WI38 (cell line): Measurements from ENCODE around the gene PPARG.

Source experiments
- H3K4me3 ChIP-seq: 2 replicates; pipeline ENCODE4 v1.5.1; 2011; ENCODE audit warnings: low read depth, mild to moderate bottlenecking, control low read depth, low read length
- CTCF ChIP-seq: IDR thresholded peaks from 2 replicates; pipeline ENCODE4 v1.5.1; 2012; ENCODE audit warnings: low read depth, mild to moderate bottlenecking, control low read depth, low read length

Gene PPARG

DNA sequence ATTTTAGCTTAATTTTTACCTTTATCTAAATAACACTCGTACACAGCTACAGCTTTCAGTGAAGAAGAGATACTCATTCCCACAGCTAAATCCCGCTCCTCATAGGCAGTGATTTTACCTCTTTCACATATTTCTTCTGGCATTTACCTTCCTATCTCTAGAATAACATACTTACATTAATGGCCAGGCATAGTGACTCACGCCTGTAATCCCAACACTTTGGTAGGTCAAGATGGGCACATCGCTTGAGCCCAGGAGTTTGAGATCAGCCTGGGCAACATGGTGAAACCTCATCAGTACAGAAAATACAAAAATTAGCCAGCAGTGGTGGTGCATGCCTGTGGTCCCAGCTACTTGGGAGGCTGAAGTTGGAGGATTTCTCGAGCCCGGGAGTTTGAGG, 80.2 kb downstream of the PPARG start:
- no peak for TF ChIP-seq CTCF
- H3K4me3 ChIP-seq, result no peak overlapping the region

DNA sequence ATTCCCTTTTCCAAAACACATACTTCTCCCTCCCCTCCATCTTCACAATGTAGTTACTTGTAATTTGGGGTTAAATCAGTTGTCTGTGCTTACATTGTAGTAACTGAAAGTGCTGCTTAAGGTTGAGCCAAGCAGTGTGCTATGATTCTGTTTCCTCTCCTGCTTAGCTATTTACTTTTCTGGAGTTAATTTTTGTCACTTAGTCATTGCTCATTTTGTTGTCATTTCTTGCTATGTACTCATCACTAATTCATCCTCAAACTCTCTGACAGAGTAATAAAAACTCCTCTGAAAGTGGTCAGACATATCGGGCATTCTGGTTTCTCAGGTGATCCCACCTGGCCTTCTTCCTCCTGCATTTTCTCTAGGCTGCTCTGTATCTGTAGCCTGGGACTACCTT, 80.7 kb downstream of the PPARG start:
- no peak for TF ChIP-seq CTCF

GRCh38 chr3:12370758-12371157, 81.9 kb downstream of the PPARG start:
- TF ChIP-seq CTCF, result peak; percentile 28; the same call in 1 of the 2 replicates
- H3K4me3 ChIP-seq, result no peak overlapping the region

More for the DNA sequence above, 80.7 kb downstream of the PPARG start:
- no peak overlapping the region for H3K4me3 ChIP-seq

DNA sequence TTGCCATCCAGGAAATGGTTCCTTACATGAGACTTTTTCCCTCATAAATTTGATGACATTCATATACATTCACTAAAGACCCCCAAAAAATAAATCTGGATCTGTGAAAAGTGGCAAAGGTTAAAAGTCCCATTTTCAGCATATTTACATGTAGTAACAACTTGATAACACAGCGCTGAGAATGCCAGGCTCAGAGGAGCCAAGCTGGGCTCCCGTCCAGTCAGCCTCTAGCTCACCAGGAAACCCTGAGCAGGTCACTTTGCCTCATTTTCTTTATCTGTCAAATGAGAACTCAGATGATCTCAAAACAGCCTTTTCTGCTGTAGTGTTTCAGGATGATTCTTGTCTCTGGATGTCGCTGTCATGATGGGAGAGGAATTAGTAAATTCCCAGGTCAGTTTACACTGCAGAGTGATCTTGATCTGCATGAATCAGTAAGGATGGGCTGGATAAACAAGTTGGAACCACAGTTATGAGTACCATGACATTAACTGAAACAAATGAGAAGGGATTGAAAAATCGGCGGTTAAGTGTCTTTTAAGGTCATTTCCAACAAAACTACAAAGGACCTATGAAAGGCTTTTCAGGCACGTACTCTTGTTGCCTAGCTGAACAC, 82.8 kb downstream of the PPARG start:
- no peak for TF ChIP-seq CTCF
- no peak overlapping the region for H3K4me3 ChIP-seq

DNA sequence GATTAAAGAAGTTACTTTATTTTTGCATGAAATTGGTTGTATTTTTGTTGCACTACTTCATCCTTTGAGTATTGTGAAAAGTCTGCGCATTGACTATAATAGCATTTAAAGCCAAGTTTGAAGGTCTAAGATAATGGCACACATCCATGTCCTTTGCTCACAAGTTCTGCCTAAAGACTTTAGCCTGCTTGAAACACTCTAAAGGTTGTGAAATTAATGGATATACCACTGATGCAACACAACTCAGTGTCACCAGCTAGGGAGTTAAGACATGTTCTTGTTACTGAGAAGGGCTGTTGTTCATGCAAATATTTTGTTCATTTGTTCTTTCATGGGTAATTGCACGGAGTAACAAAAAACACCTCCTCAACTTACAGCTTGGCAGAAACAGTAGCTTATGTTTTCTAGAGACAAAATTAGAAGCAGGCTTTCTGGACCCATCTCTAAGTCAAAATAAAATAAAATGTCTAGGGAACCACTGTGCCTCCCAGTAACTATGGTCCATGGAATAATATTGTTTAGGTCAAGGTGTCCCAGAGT, 83.9 kb downstream of the PPARG start:
- TF ChIP-seq CTCF, result no peak
- no peak overlapping the region for H3K4me3 ChIP-seq

DNA sequence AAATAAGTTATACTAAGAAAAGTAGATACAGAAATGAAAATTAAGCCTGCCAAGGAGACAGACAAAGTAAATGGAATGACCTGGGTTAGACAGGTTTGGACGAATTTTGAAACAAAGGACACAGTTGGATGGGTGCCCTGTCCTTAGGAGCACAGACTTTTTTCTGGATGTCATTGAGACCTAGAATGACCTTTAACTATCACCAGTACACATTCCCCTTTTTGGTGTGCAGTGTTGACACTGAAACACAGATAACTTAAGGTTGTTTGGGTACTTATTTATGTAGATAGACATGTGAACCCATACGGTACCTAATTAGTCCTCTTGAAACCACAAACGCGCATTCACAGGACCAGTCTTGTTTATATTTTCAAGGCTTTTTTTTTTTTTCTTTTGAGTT, 86.7 kb downstream of the PPARG start:
- H3K4me3 ChIP-seq, result no peak overlapping the region
- TF ChIP-seq CTCF, result no peak

- H3K4me3 ChIP-seq, result no peak overlapping the region
- TF ChIP-seq CTCF, result no peak
Observed at GRCh38 chr3:12379640-12380429, 91.0 kb downstream of the PPARG start.
